Stomach (tissue), 9 donors: Measurements from ENCODE around the gene SPOCK2. TPM values are rescaled to one million over a fixed set of nuclear protein-coding genes. Genes with fewer than 3 reads are reported as not detected.

ENCODE experiments used
- DNase-seq, 2 donors: peaks; one replicate each; pipeline versions ENCODE4 v3.0.0 to v3.0.0-alpha.2; 2013 to 2019
- H3K27ac ChIP-seq, 5 donors: fragments of 200-600 bp in 4 of 5; sonication (generic) in 4 of 5; one replicate each; pipeline ENCODE4 v1.5.1; 2013 to 2019; ENCODE audit warnings: mild to moderate bottlenecking in 1 of 5, moderate library complexity in 1 of 5
- H3K27me3 ChIP-seq, 3 donors: fragments of 200-600 bp; sonication (generic); one replicate each; pipeline ENCODE4 v1.5.1; 2017 to 2019; ENCODE audit warnings: mixed run types in 1 of 3
- H3K36me3 ChIP-seq, 4 donors: fragments of 200-600 bp; sonication (generic); 1 replicate in 3 of 4; 2 replicates in 1 of 4; pipeline ENCODE4 v1.5.1; 2016 to 2019
- H3K4me1 ChIP-seq, 4 donors: fragments of 200-600 bp; sonication (generic); one replicate each; pipeline ENCODE4 v1.5.1; 2016 to 2019
- H3K4me3 ChIP-seq, 4 donors: fragments of 200-600 bp; sonication (generic) in 3 of 4; one replicate each; pipeline ENCODE4 v1.5.1; 2016 to 2019; ENCODE audit warnings: mild to moderate bottlenecking in 1 of 4
- H3K9me3 ChIP-seq, 4 donors: fragments of 200-600 bp; sonication (generic); one replicate each; pipeline ENCODE4 v1.5.1; 2016 to 2019
- EP300 ChIP-seq: sonication (generic); formaldehyde crosslinking; IDR thresholded peaks from one replicate; pipeline ENCODE4 v1.6.1; 2017; ENCODE audit warnings: antibody characterized with exemption
- POLR2A ChIP-seq, 4 donors: fragments of 450-650 bp; IDR thresholded peaks; one replicate each; pipeline ENCODE4 v1.6.1; 2016; ENCODE audit warnings: antibody characterized with exemption in 4 of 4, control low read depth in 2 of 4, mild to moderate bottlenecking in 1 of 4, moderate library complexity in 1 of 4
- POLR2AphosphoS5 ChIP-seq, 3 donors: sonication (generic); formaldehyde crosslinking; IDR thresholded peaks; one replicate each; pipeline ENCODE4 v1.6.1; 2016; ENCODE audit warnings: antibody characterized with exemption in 3 of 3
- WGBS, 5 donors: extraction: QIAGEN DNeasy Blood & Tissue Kit in 3 of 5; methylation state at CpG; one replicate each; pipeline versions ENCODE4 v1.1.5 to v1.1.7; 2013 to 2018; 5-methylcytosine and 5-hydroxymethylcytosine counted together
- intact Hi-C: fragments of 100-400 bp; cut with DNase I; formaldehyde crosslinking; loops from one replicate; pipeline ENCODE4 v1.15.1; 2023; ENCODE audit warnings: low total_unique reads
- polyA plus RNA-seq, 3 donors: library from polyadenylated mRNA; stranded (reverse); fragments of 200-250 nt; gene quantifications; one replicate each; pipeline ENCODE4 v1.2.3, GENCODE V29; 2013
- total RNA-seq, 5 donors: library from RNA; depleted of rRNA; stranded (reverse); fragments of >200 nt; gene quantifications; one replicate each; pipeline versions ENCODE4 v1.1.0 to v1.2.3, GENCODE V29; 2014 to 2016
- TF ChIP-seq, protein P1 (sequence below), 7 experiments: fragments of 450-650 bp in 4 of 7; fragments of 200-600 bp in 3 of 7; sonication (generic) in 3 of 7; IDR thresholded peaks; one replicate each; pipeline ENCODE4 v1.5.1; 2016 to 2019; ENCODE audit warnings: antibody characterized with exemption in 7 of 7, control low read depth in 2 of 7, mild to moderate bottlenecking in 1 of 7
- donor health status: healthy with polysubstance abuse.
- donor health status: Bipolar disorder and iron deficiency.
- donor health status: healthy.

The SPOCK2 gene
- total and polyA plus RNA-seq, 8 donors, result 1.1 to 31.7 (median 4.2) TPM

DNA sequence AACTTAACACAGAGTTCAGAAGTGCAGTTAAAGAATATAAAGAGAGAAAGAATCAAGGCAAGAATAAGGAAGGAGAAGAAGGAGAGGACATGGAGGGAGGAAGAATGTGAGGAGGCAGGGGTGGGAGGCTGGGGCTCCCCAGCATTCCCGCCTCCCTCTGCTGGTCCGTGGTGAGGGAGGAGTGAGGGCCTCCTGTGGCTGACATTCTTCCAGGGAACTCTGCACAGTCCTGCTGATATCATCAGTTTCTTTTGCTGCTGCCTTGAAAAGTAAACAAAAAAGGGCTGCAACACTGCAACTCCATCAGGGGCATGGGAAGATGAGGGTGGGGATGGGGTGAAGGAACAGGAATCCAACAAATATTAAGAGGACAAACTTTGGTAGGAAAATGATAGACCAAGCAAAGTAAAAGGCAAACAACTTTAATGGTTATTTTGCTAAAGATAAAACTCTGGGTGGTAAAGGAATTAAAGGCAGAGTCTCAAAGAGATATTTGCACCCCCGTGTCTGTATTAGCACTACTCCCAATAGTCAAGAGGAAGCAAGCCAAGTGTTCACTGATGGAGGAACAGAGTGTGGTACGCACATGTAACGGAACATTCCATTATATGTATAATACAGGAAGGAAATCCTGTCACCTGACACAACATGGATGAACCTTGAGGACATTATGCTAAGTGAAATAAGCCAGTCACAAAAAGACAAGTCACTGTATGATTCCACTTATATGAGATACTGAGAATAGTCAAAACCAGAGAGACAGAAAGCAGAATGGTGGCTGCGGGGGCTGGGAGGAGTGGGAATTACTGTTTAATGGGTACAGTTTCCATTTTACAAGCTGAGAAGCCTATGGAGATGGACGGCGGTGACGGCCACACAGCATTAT, 8.0 kb upstream of the SPOCK2 start:
- intact Hi-C loops, result no loop called here
- TF ChIP-seq POLR2AphosphoS5 (IDR thresholded peaks at IDR 0.05), result no peak
- TF ChIP-seq, protein P1, sequence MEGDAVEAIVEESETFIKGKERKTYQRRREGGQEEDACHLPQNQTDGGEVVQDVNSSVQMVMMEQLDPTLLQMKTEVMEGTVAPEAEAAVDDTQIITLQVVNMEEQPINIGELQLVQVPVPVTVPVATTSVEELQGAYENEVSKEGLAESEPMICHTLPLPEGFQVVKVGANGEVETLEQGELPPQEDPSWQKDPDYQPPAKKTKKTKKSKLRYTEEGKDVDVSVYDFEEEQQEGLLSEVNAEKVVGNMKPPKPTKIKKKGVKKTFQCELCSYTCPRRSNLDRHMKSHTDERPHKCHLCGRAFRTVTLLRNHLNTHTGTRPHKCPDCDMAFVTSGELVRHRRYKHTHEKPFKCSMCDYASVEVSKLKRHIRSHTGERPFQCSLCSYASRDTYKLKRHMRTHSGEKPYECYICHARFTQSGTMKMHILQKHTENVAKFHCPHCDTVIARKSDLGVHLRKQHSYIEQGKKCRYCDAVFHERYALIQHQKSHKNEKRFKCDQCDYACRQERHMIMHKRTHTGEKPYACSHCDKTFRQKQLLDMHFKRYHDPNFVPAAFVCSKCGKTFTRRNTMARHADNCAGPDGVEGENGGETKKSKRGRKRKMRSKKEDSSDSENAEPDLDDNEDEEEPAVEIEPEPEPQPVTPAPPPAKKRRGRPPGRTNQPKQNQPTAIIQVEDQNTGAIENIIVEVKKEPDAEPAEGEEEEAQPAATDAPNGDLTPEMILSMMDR (IDR thresholded peaks at IDR 0.05), result no peak
- Histone ChIP-seq H3K27ac (peak overlapping the region in 1 of 5 donors; percentile 44), H3K27me3 (no peaks in the 10 kb centered on the region), H3K36me3 (peaks cover 4 to 53% (median 32%) of the 10 kb centered on the region in 4 donors), H3K4me1 (peaks cover 12 to 41% (median 24%) of the 10 kb centered on the region in 4 donors), H3K4me3 (no peak overlapping the region), H3K9me3 (no peaks in the 10 kb centered on the region)
- peak in 1 of 2 donors; percentile 53 for DNase-seq
- WGBS, 5 donors, result 60 to 74% (median 69%) methylated on average over 9 of the region's 9 CpGs

DNA sequence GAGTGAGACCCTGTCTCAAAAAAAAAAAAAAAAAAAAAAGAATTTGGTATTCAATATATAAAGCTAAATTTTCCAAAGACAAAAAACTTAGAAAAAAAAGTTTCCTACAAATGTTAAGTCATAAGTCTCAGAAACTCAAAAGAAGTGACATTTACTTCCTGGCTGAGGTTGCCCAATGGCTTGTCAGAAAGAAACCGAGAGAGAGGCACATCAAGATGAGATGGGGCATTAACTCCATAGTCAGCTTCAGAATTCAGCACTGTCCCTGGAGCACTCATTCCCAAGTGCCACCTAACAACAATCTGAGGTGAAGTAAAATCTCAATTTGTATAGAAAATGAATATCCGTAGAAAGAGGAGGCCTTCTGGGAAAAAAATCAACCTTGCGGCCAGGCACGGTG, 6.8 kb upstream of the SPOCK2 start:
- intact Hi-C loops, result no loop called here
- 94 to 100% (median 98%) methylated on average over 4 of the region's 4 CpGs for WGBS, 5 donors
- Histone ChIP-seq H3K4me1 (peaks cover 12 to 40% (median 24%) of the 10 kb centered on the region in 4 donors), H3K4me3 (no peak overlapping the region), H3K27me3 (peaks cover 0 to 6% (median 0%) of the 10 kb centered on the region in 3 donors), H3K36me3 (peaks cover 0 to 42% (median 24%) of the 10 kb centered on the region in 4 donors), H3K27ac (no peak overlapping the region), H3K9me3 (no peaks in the 10 kb centered on the region)
- no peak for DNase-seq
- TF ChIP-seq POLR2A (IDR thresholded peaks at IDR 0.05) (no peak), EP300 (no peak), POLR2AphosphoS5 (IDR thresholded peaks at IDR 0.05) (no peak)
- TF ChIP-seq, protein P1 (IDR thresholded peaks at IDR 0.05), result no peak

DNA sequence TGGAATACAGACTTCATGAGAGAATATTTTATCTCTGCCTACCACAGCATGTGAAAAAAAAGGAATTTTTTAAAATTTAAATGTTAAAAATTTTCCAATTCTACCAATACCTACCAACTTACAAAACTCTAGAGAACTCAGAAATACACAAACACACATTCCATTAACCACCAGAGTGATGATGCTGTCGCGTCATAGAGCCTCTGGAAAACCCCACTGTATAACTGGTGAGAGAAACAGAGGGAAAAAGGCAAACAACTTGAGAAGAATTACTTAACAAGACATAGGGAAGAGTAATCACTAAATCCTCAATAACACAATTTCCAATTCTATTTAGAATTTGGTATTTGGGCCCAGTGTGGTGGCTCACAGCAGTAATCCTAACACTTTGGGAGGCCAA, 6.2 kb upstream of the SPOCK2 start:
- DNase-seq, result no peak
- Histone ChIP-seq H3K4me1 (peaks cover 13 to 37% (median 25%) of the 10 kb centered on the region in 4 donors), H3K4me3 (no peak overlapping the region), H3K27me3 (peaks cover 0 to 13% (median 0%) of the 10 kb centered on the region in 3 donors), H3K36me3 (peaks cover 0 to 42% (median 23%) of the 10 kb centered on the region in 4 donors), H3K27ac (no peak overlapping the region), H3K9me3 (no peaks in the 10 kb centered on the region)
- intact Hi-C loops, result no loop called here
- WGBS, 5 donors, result 94 to 99% (median 96%) methylated on average over 2 of the region's 2 CpGs
- TF ChIP-seq POLR2AphosphoS5 (IDR thresholded peaks at IDR 0.05) (no peak), POLR2A (IDR thresholded peaks at IDR 0.05) (no peak), EP300 (no peak)
- TF ChIP-seq, protein P1 (IDR thresholded peaks at IDR 0.05), result no peak

DNA sequence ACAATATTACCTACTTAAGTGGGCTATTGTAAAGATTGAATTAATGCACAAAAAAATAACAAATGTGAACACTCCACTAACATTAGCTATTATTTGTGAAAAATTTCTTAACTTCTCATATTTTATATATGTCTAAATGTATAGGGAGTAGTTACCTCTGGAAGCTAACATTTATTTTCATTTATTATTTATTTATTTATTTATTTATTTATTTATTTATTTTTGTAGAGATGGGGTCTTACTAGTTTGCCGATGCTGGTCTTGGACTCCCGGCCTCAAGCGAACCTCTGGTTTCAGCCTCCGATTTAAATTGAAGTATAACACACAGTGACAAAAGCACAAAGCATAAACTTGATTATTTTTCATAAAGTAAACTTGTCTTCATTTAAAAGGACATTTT, 5.1 kb upstream of the SPOCK2 start:
- H3K4me3 ChIP-seq, result no peak overlapping the region
- peaks cover 22 to 40% (median 28%) of the 10 kb centered on the region in 4 donors for H3K4me1 ChIP-seq
- H3K36me3 ChIP-seq, result peaks cover 0 to 42% (median 23%) of the 10 kb centered on the region in 4 donors
- H3K9me3 ChIP-seq, result no peaks in the 10 kb centered on the region
- intact Hi-C loops, result no loop called here
- WGBS, 5 donors, result 73 to 85% (median 81%) methylated on average over 4 of the region's 4 CpGs
- peaks cover 0 to 23% (median 7%) of the 10 kb centered on the region in 3 donors for H3K27me3 ChIP-seq
- TF ChIP-seq POLR2A (IDR thresholded peaks at IDR 0.05) (no peak), EP300 (no peak), POLR2AphosphoS5 (IDR thresholded peaks at IDR 0.05) (no peak)
- TF ChIP-seq, protein P1 (IDR thresholded peaks at IDR 0.05), result no peak
- no peak overlapping the region for H3K27ac ChIP-seq
- no peak for DNase-seq
